Naive thymus-derived CD4-positive, alpha-beta T cell (primary cell): ENCODE results near the gene INSIG1. TPM values are rescaled to one million over a fixed set of nuclear protein-coding genes. Genes with fewer than 3 reads are reported as not detected.

Experiments
- ATAC-seq: fragments of 150-1000 bp; cut with Tn5 transposase; 2 replicates; pipeline ENCODE4 v1.10.0; 2021; ENCODE audit warnings: mild to moderate bottlenecking, moderate library complexity
- CTCF ChIA-PET: fragments of 350-600 bp; sonication (Branson Sonifier 250); formaldehyde crosslinking; loops from one replicate; lab custom pipeline; 2021; ENCODE audit warnings: antibody characterized with exemption; lab: Charles Lee
- POLR2A ChIA-PET: fragments of 350-600 bp; sonication (Branson Sonifier 250); formaldehyde crosslinking; loops from one replicate; lab custom pipeline; 2021; ENCODE audit warnings: antibody characterized with exemption, inconsistent platforms; lab: Charles Lee
- DNase-seq, 9 donors: peaks; one replicate each; pipeline versions ENCODE4 v3.0.0 to v3.0.0-alpha.2; 2020 to 2022; ENCODE audit warnings: mixed read lengths in 1 of 9
- H3K27ac ChIP-seq: one replicate; pipeline ENCODE4 v1.7.0; 2013; ENCODE audit warnings: mild to moderate bottlenecking, low read depth, low read length, moderate library complexity
- H3K27me3 ChIP-seq, 2 donors: one replicate each; pipeline ENCODE4 v1.7.0; 2013; ENCODE audit warnings: low read length in 2 of 2, mild to moderate bottlenecking in 2 of 2, moderate library complexity in 2 of 2; ENCODE audit not compliant: control insufficient read depth in 2 of 2, insufficient read depth in 2 of 2
- H3K36me3 ChIP-seq, 3 experiments: 1 replicate in 2 of 3; 2 replicates in 1 of 3; pipeline ENCODE4 v1.7.0; 2013; ENCODE audit warnings: low read length in 3 of 3, mild to moderate bottlenecking in 3 of 3, moderate library complexity in 1 of 3; ENCODE audit not compliant: insufficient read depth in 3 of 3, control insufficient read depth in 2 of 3
- H3K4me1 ChIP-seq, 2 donors: one replicate each; pipeline ENCODE4 v1.7.0; 2013; ENCODE audit warnings: low read length in 2 of 2, mild to moderate bottlenecking in 2 of 2, moderate library complexity in 1 of 2; ENCODE audit not compliant: control insufficient read depth in 2 of 2, insufficient read depth in 2 of 2
- H3K4me3 ChIP-seq: 2 replicates; pipeline ENCODE4 v1.7.0; 2013; ENCODE audit warnings: mild to moderate bottlenecking, low read length
- H3K9me3 ChIP-seq, 3 experiments: 1 replicate in 2 of 3; 2 replicates in 1 of 3; pipeline ENCODE4 v1.7.0; 2013; ENCODE audit warnings: low read length in 3 of 3; ENCODE audit not compliant: control insufficient read depth in 2 of 3
- H3K27ac Mint-ChIP-seq, 9 donors: one replicate each; pipeline ENCODE4 v1.8.0; 2020 to 2022; ENCODE audit warnings: mixed read lengths in 9 of 9, mild to moderate bottlenecking in 8 of 9, moderate library complexity in 5 of 9, inconsistent platforms in 2 of 9
- H3K27me3 Mint-ChIP-seq, 5 donors: one replicate each; pipeline ENCODE4 v1.8.0; 2021 to 2022; ENCODE audit warnings: mixed read lengths in 5 of 5, mild to moderate bottlenecking in 1 of 5
- H3K36me3 Mint-ChIP-seq, 5 donors: one replicate each; pipeline ENCODE4 v1.8.0; 2020 to 2022; ENCODE audit warnings: mixed read lengths in 5 of 5, mild to moderate bottlenecking in 3 of 5, inconsistent platforms in 1 of 5
- H3K4me1 Mint-ChIP-seq, 7 donors: one replicate each; pipeline ENCODE4 v1.8.0; 2020 to 2022; ENCODE audit warnings: mixed read lengths in 7 of 7, mild to moderate bottlenecking in 3 of 7, inconsistent platforms in 1 of 7
- H3K4me3 Mint-ChIP-seq, 10 donors: one replicate each; pipeline ENCODE4 v1.8.0; 2020 to 2022; ENCODE audit warnings: mild to moderate bottlenecking in 10 of 10, mixed read lengths in 10 of 10, moderate library complexity in 6 of 10, inconsistent platforms in 2 of 10
- H3K9me3 Mint-ChIP-seq, 11 donors: one replicate each; pipeline ENCODE4 v1.8.0; 2020 to 2022; ENCODE audit warnings: mixed read lengths in 11 of 11, mild to moderate bottlenecking in 4 of 11, inconsistent platforms in 1 of 11, moderate library complexity in 1 of 11
- intact Hi-C, 2 donors: fragments of 100-400 bp; cut with micrococcal nuclease; formaldehyde crosslinking; loops; one replicate each; pipeline ENCODE4 v1.15.1; 2023
- polyA plus RNA-seq, 2 donors: library from polyadenylated mRNA; unstranded; fragments of 300-500 nt; fragmentation: Illumina TruSeq; gene quantifications; one replicate each; pipeline ENCODE4 v1.2.3, GENCODE V29; 2021
- total RNA-seq, 6 experiments: library from RNA in 5 of 6; stranded (reverse) in 5 of 6; gene quantifications; 1 replicate in 5 of 6; 2 replicates in 1 of 6; pipeline ENCODE4 v1.2.3 and lab custom pipeline; 2021 to 2026

INSIG1 gene
- total and polyA plus RNA-seq, 7 experiments from 2014 or later = 22.2 to 70.0 (median 46.3) TPM

- ChIA-PET CTCF (interaction anchor here (0.6 to 2.1 kb wide), 15 partner anchors 44 to 424 kb away, joined by 3 to 28 read pairs (median 5); no protein-coding TSS in a partner anchor), POLR2A (interaction anchor here (1.2 to 1.6 kb wide), 2 partner anchors 48 to 416 kb away, joined by 3 to 6 read pairs; partner anchors contain the start of gene INSIG1)
- intact Hi-C loops = loop anchor here (1.0 to 10.0 kb wide), 11 partner anchors 46 to 432 kb away; partner anchors contain the start of genes PAXIP1 (in 2 of the 2), HTR5A (in 1 of the 2) and INSIG1 (in 1 of the 2)
- peaks cover 0 to 2% of the 10 kb centered on the region in 2 donors for H3K27me3 ChIP-seq
- H3K4me3 Mint-ChIP-seq = peak overlapping the region in 5 of 10 donors; percentile 51 to 83 (median 54)
- ATAC-seq (no peak), DNase-seq (no peak)
- H3K4me3 ChIP-seq = no peak overlapping the region
- no peaks in the 10 kb centered on the region for H3K36me3 Mint-ChIP-seq
- no peaks in the 10 kb centered on the region for H3K36me3 ChIP-seq
- H3K9me3 Mint-ChIP-seq = no peaks in the 10 kb centered on the region
- no peaks in the 10 kb centered on the region for H3K9me3 ChIP-seq
- H3K27ac ChIP-seq = no peak overlapping the region
- H3K4me1 ChIP-seq = peaks cover 4 to 9% of the 10 kb centered on the region in 2 donors
- H3K27ac Mint-ChIP-seq = no peak overlapping the region
- peaks cover 3 to 9% (median 5%) of the 10 kb centered on the region in 7 donors for H3K4me1 Mint-ChIP-seq
- peaks cover 0 to 33% (median 7%) of the 10 kb centered on the region in 5 donors for H3K27me3 Mint-ChIP-seq
Observed at GRCh38 chr7:155345490-155345889, 47.8 kb downstream of the INSIG1 start.

GRCh38 chr7:155346285-155346684 lies 48.6 kb downstream of the INSIG1 start:
- ATAC-seq = no peak
- H3K27me3 ChIP-seq = peaks cover 0 to 2% of the 10 kb centered on the region in 2 donors
- no peak overlapping the region for H3K27ac ChIP-seq
- Mint-ChIP-seq H3K27ac (no peak overlapping the region), H3K9me3 (no peaks in the 10 kb centered on the region), H3K36me3 (no peaks in the 10 kb centered on the region), H3K4me1 (peaks cover 3 to 7% (median 5%) of the 10 kb centered on the region in 7 donors), H3K27me3 (peaks cover 7 to 28% (median 7%) of the 10 kb centered on the region in 5 donors), H3K4me3 (no peak overlapping the region)
- no peak overlapping the region for H3K4me3 ChIP-seq
- H3K9me3 ChIP-seq = no peaks in the 10 kb centered on the region
- no peaks in the 10 kb centered on the region for H3K36me3 ChIP-seq
- ChIA-PET CTCF (no interaction called here), POLR2A (no interaction called here)
- no peak for DNase-seq
- H3K4me1 ChIP-seq = peaks cover 4 to 9% of the 10 kb centered on the region in 2 donors
- intact Hi-C loops = loop anchor here in 1 of 2 donors (10.0 kb wide), 1 partner anchor 271 kb away; the partner anchor contains the start of gene HTR5A

- ChIA-PET POLR2A (no interaction called here), CTCF (no interaction called here)
- Mint-ChIP-seq H3K36me3 (no peaks in the 10 kb centered on the region), H3K9me3 (no peaks in the 10 kb centered on the region), H3K27me3 (peaks cover 7 to 30% (median 7%) of the 10 kb centered on the region in 5 donors), H3K27ac (no peak overlapping the region), H3K4me1 (peaks cover 3 to 7% (median 5%) of the 10 kb centered on the region in 7 donors), H3K4me3 (no peak overlapping the region)
- no peaks in the 10 kb centered on the region for H3K9me3 ChIP-seq
- DNase-seq (no peak), ATAC-seq (no peak)
- peaks cover 4 to 9% of the 10 kb centered on the region in 2 donors for H3K4me1 ChIP-seq
- no peak overlapping the region for H3K4me3 ChIP-seq
- H3K27me3 ChIP-seq = peaks cover 0 to 2% of the 10 kb centered on the region in 2 donors
- intact Hi-C loops = loop anchor here in 1 of 2 donors (10.0 kb wide), 1 partner anchor 274 kb away; the partner anchor contains the start of gene HTR5A
- no peak overlapping the region for H3K27ac ChIP-seq
- no peaks in the 10 kb centered on the region for H3K36me3 ChIP-seq
Observed at GRCh38 chr7:155348806-155349205, 51.1 kb downstream of the INSIG1 start.

GRCh38 chr7:155349601-155350331 lies 52.1 kb downstream of the INSIG1 start:
- H3K9me3 ChIP-seq = no peaks in the 10 kb centered on the region
- peaks cover 0 to 8% (median 0%) of the 10 kb centered on the region in 11 donors for H3K9me3 Mint-ChIP-seq
- peaks cover 0 to 2% of the 10 kb centered on the region in 2 donors for H3K27me3 ChIP-seq
- peaks cover 7 to 30% (median 7%) of the 10 kb centered on the region in 5 donors for H3K27me3 Mint-ChIP-seq
- no peak overlapping the region for H3K4me3 Mint-ChIP-seq
- peaks cover 3 to 7% (median 5%) of the 10 kb centered on the region in 7 donors for H3K4me1 Mint-ChIP-seq
- ATAC-seq (no peak), DNase-seq (no peak)
- H3K27ac ChIP-seq = no peak overlapping the region
- H3K27ac Mint-ChIP-seq = no peak overlapping the region
- POLR2A ChIA-PET = no interaction called here
- peaks cover 4% of the 10 kb centered on the region in 2 donors for H3K4me1 ChIP-seq
- H3K36me3 ChIP-seq = no peaks in the 10 kb centered on the region
- no peak overlapping the region for H3K4me3 ChIP-seq
- intact Hi-C loops = loop anchor here in 1 of 2 donors (10.0 kb wide), 1 partner anchor 275 kb away; the partner anchor contains the start of gene HTR5A
- CTCF ChIA-PET = no interaction called here
- no peaks in the 10 kb centered on the region for H3K36me3 Mint-ChIP-seq

- ChIA-PET POLR2A (no interaction called here), CTCF (interaction anchor here (1.2 kb wide), 1 partner anchor 121 kb away, joined by 3 read pairs; no protein-coding TSS in a partner anchor)
- Histone ChIP-seq H3K36me3 (no peaks in the 10 kb centered on the region), H3K4me3 (no peak overlapping the region), H3K9me3 (no peaks in the 10 kb centered on the region), H3K27ac (no peak overlapping the region), H3K4me1 (no peaks in the 10 kb centered on the region), H3K27me3 (peaks cover 0 to 1% of the 10 kb centered on the region in 2 donors)
- no peak for ATAC-seq
- no peak for DNase-seq
- no peak overlapping the region for H3K4me3 Mint-ChIP-seq
- H3K27me3 Mint-ChIP-seq = peaks cover 0 to 18% (median 3%) of the 10 kb centered on the region in 5 donors
- intact Hi-C loops = no loop called here
- peaks cover 0 to 8% (median 0%) of the 10 kb centered on the region in 11 donors for H3K9me3 Mint-ChIP-seq
- no peaks in the 10 kb centered on the region for H3K4me1 Mint-ChIP-seq
- H3K36me3 Mint-ChIP-seq = no peaks in the 10 kb centered on the region
- H3K27ac Mint-ChIP-seq = no peak overlapping the region
Observed at GRCh38 chr7:155351120-155351870, 53.6 kb downstream of the INSIG1 start.

GRCh38 chr7:155352076-155352752 lies 54.5 kb downstream of the INSIG1 start:
- peaks cover 0 to 23% (median 5%) of the 10 kb centered on the region in 5 donors for H3K27me3 Mint-ChIP-seq
- ATAC-seq (no peak), DNase-seq (no peak)
- Histone ChIP-seq H3K27me3 (no peaks in the 10 kb centered on the region), H3K27ac (no peak overlapping the region), H3K36me3 (no peaks in the 10 kb centered on the region), H3K4me1 (no peaks in the 10 kb centered on the region), H3K4me3 (no peak overlapping the region), H3K9me3 (no peaks in the 10 kb centered on the region)
- intact Hi-C loops = no loop called here
- POLR2A ChIA-PET = no interaction called here
- CTCF ChIA-PET = interaction anchor here (1.2 kb wide), 1 partner anchor 122 kb away, joined by 3 read pairs; no protein-coding TSS in a partner anchor
- no peaks in the 10 kb centered on the region for H3K36me3 Mint-ChIP-seq
- H3K4me3 Mint-ChIP-seq = no peak overlapping the region
- no peak overlapping the region for H3K27ac Mint-ChIP-seq
- H3K4me1 Mint-ChIP-seq = no peaks in the 10 kb centered on the region
- H3K9me3 Mint-ChIP-seq = peaks cover 0 to 8% (median 0%) of the 10 kb centered on the region in 11 donors
